IMR-90 (cell line): ENCODE measurements around the gene COX6A2. TPM values are rescaled to one million over a fixed set of nuclear protein-coding genes. Genes with fewer than 3 reads are reported as not detected.

Experiments used
- ATAC-seq: fragments of 200-7000 bp; cut with Tn5 transposase; 2 replicates; pipeline ENCODE4 v1.9.1; 2020; ENCODE audit warnings: low read depth, mild to moderate bottlenecking, moderate library complexity
- BruUV-seq: library from RNA; stranded (reverse); fragments of 400-500 nt; replicated peaks from 2 replicates; lab custom pipeline; 2021; lab: Mats Ljungman, UMichigan
- CTCF ChIA-PET: fragments of 300-600 bp; formaldehyde crosslinking; extraction: SDS; loops from one replicate; lab custom pipeline; 2021; ENCODE audit warnings: antibody characterized with exemption; lab: Yijun Ruan, JAX
- POLR2A ChIA-PET: fragments of 300-600 bp; sonication (Branson Sonifier 250); formaldehyde crosslinking; loops from one replicate; lab custom pipeline; 2022; ENCODE audit warnings: antibody characterized with exemption; ENCODE audit not compliant: unreplicated experiment; lab: Charles Lee
- DNase-seq: peaks from one replicate; pipeline ENCODE4 v3.0.0; 2013
- H2AFZ ChIP-seq: replicated peaks from 2 replicates; pipeline ENCODE3; 2013; ENCODE audit warnings: low read length, mild to moderate bottlenecking; ENCODE audit not compliant: poor library complexity
- H2AK5ac ChIP-seq: 2 replicates; pipeline ENCODE4 v1.6.1; 2013; ENCODE audit warnings: low read depth, low read length, inconsistent platforms
- H2AK9ac ChIP-seq: replicated peaks from 2 replicates; pipeline ENCODE3; 2013; ENCODE audit warnings: mild to moderate bottlenecking, low read depth, low read length, moderate library complexity; ENCODE audit not compliant: poor library complexity
- H2BK120ac ChIP-seq: 2 replicates; pipeline ENCODE4 v1.6.1; 2013; ENCODE audit warnings: low read depth, low read length, inconsistent platforms
- H2BK15ac ChIP-seq: 3 replicates; pipeline ENCODE4 v1.6.1; 2013; ENCODE audit warnings: low read depth, low read length, inconsistent platforms
- H2BK20ac ChIP-seq: 2 replicates; pipeline ENCODE4 v1.6.1; 2013; ENCODE audit warnings: low read depth, mild to moderate bottlenecking, inconsistent platforms, low read length, moderate library complexity
- H2BK5ac ChIP-seq: 2 replicates; pipeline ENCODE4 v1.6.1; 2013; ENCODE audit warnings: mild to moderate bottlenecking, low read depth, low read length, inconsistent platforms; ENCODE audit not compliant: poor library complexity, severe bottlenecking
- H3K14ac ChIP-seq: replicated peaks from 2 replicates; pipeline ENCODE4 v1.6.1; 2013; ENCODE audit warnings: low read depth, low read length, inconsistent platforms
- H3K18ac ChIP-seq: 2 replicates; pipeline ENCODE4 v1.6.1; 2013; ENCODE audit warnings: low read depth, low read length, control low read depth
- H3K23ac ChIP-seq: 2 replicates; pipeline ENCODE4 v1.6.1; 2013; ENCODE audit warnings: low read depth, low read length, inconsistent platforms
- H3K27ac ChIP-seq: 2 replicates; pipeline ENCODE4 v1.5.1; 2013; ENCODE audit warnings: mild to moderate bottlenecking, control low read depth, low read length; ENCODE audit not compliant: insufficient read depth
- H3K27me3 ChIP-seq: 2 replicates; pipeline ENCODE4 v1.6.1; 2013; ENCODE audit warnings: low read length; ENCODE audit not compliant: control insufficient read depth, insufficient read depth
- H3K36me3 ChIP-seq: 2 replicates; pipeline ENCODE4 v1.6.1; 2013; ENCODE audit warnings: low read length, mixed read lengths; ENCODE audit not compliant: control insufficient read depth, insufficient read depth
- H3K4ac ChIP-seq: 2 replicates; pipeline ENCODE4 v1.6.1; 2013; ENCODE audit warnings: low read depth, low read length, inconsistent platforms
- H3K4me1 ChIP-seq: 2 replicates; pipeline ENCODE4 v1.6.1; 2013; ENCODE audit warnings: low read length, mixed read lengths; ENCODE audit not compliant: control insufficient read depth, insufficient read depth
- H3K4me2 ChIP-seq: 2 replicates; pipeline ENCODE4 v1.6.1; 2013; ENCODE audit warnings: low read depth, mild to moderate bottlenecking, control low read depth, low read length, moderate library complexity
- H3K4me3 ChIP-seq: 2 replicates; pipeline ENCODE4 v1.5.1; 2013; ENCODE audit warnings: low read depth, mild to moderate bottlenecking, control low read depth, low read length, moderate library complexity; ENCODE audit not compliant: insufficient read depth
- H3K56ac ChIP-seq: 2 replicates; pipeline ENCODE4 v1.6.1; 2013; ENCODE audit warnings: low read length, inconsistent platforms; ENCODE audit not compliant: insufficient read depth; ENCODE audit errors: extremely low read depth
- H3K79me1 ChIP-seq, 2 experiments: 2 replicates each; pipeline ENCODE4 v1.6.1; 2013; ENCODE audit warnings: low read length in 2 of 2, inconsistent platforms in 1 of 2, low read depth in 1 of 2
- H3K9ac ChIP-seq: 2 replicates; pipeline ENCODE4 v1.6.1; 2013; ENCODE audit warnings: low read depth, low read length, control low read depth
- H3K9me1 ChIP-seq: 2 replicates; pipeline ENCODE4 v1.6.1; 2013; ENCODE audit warnings: low read length, inconsistent platforms; ENCODE audit not compliant: insufficient read depth
- H3K9me3 ChIP-seq: 2 replicates; pipeline ENCODE4 v1.6.1; 2013; ENCODE audit warnings: low read length; ENCODE audit not compliant: control insufficient read depth, insufficient read depth
- H4K20me1 ChIP-seq: 2 replicates; pipeline ENCODE4 v1.6.1; 2013; ENCODE audit warnings: low read length, inconsistent platforms; ENCODE audit not compliant: insufficient read depth
- H4K5ac ChIP-seq: 2 replicates; pipeline ENCODE4 v1.6.1; 2013; ENCODE audit warnings: mild to moderate bottlenecking, low read depth, low read length, control low read depth
- H4K8ac ChIP-seq, 2 experiments: 2 replicates each; pipeline ENCODE4 v1.6.1; 2013; ENCODE audit warnings: low read depth in 2 of 2, low read length in 2 of 2, control low read depth in 1 of 2, inconsistent platforms in 1 of 2
- H4K91ac ChIP-seq: 2 replicates; pipeline ENCODE4 v1.6.1; 2013; ENCODE audit warnings: low read depth, low read length, inconsistent platforms; ENCODE audit not compliant: insufficient read depth
- CEBPB ChIP-seq: IDR thresholded peaks from 2 replicates; pipeline ENCODE4 v1.6.1; 2012; ENCODE audit warnings: low read depth, low read length, improper control_type of control experiment
- FOS ChIP-seq: fragments of 150-350 bp; IDR thresholded peaks from 2 replicates; pipeline ENCODE4 v1.6.1; 2016; ENCODE audit warnings: low read depth, low read length
- MAFK ChIP-seq: IDR thresholded peaks from 2 replicates; pipeline ENCODE4 v1.6.1; 2012; ENCODE audit warnings: low read depth, low read length, improper control_type of control experiment
- NFE2L2 ChIP-seq: fragments of 150-350 bp; IDR thresholded peaks from 2 replicates; pipeline ENCODE4 v1.6.1; 2016; ENCODE audit warnings: low read depth, mild to moderate bottlenecking, low read length
- RCOR1 ChIP-seq: IDR thresholded peaks from 2 replicates; pipeline ENCODE4 v1.6.1; 2012; ENCODE audit warnings: mild to moderate bottlenecking, low read length, improper control_type of control experiment; ENCODE audit not compliant: insufficient replicate concordance
- WGBS, 2 experiments: methylation state at CpG; one replicate each; pipeline versions ENCODE4 v1.1.5 to v1.1.7; 2013; ENCODE audit warnings: missing lambda C conversion rate in 2 of 2; ENCODE audit not compliant: insufficient read length in 1 of 2; ENCODE audit errors: extremely low coverage in 2 of 2; 5-methylcytosine and 5-hydroxymethylcytosine counted together
- dilution Hi-C: fragments of 300-500 bp; cut with HindIII; formaldehyde crosslinking; loops from one replicate; pipeline ENCODE4 v1.14.3; 2018; ENCODE audit warnings: low sequenced_read_pairs; ENCODE audit not compliant: unreplicated experiment
- in situ Hi-C: fragments of 300-500 bp; cut with MboI; formaldehyde crosslinking; loops from 3 replicates; pipeline ENCODE4 v1.14.3; 2019; ENCODE audit warnings: low sequenced_read_pairs, inconsistent platforms, mixed read lengths
- intact Hi-C: fragments of 100-400 bp; cut with micrococcal nuclease; formaldehyde crosslinking; loops from 2 replicates; pipeline ENCODE4 v1.10.0; 2022
- polyA plus RNA-seq, 3 experiments: library from polyadenylated mRNA; depleted of rRNA; stranded (reverse); fragments of >200 nt; gene quantifications; 2 replicates each; pipeline ENCODE4 v1.2.3, GENCODE V29; 2012; ENCODE audit warnings: low replicate concordance in 1 of 3
- total RNA-seq: library from RNA; depleted of rRNA; stranded (reverse); fragments of >200 nt; gene quantifications from 2 replicates; pipeline ENCODE4 v1.2.3, GENCODE V29; 2012

Gene COX6A2
- total and polyA plus RNA-seq, 2 of the 4 experiments (the other 2 are of a cell fraction) = not detected

DNA sequence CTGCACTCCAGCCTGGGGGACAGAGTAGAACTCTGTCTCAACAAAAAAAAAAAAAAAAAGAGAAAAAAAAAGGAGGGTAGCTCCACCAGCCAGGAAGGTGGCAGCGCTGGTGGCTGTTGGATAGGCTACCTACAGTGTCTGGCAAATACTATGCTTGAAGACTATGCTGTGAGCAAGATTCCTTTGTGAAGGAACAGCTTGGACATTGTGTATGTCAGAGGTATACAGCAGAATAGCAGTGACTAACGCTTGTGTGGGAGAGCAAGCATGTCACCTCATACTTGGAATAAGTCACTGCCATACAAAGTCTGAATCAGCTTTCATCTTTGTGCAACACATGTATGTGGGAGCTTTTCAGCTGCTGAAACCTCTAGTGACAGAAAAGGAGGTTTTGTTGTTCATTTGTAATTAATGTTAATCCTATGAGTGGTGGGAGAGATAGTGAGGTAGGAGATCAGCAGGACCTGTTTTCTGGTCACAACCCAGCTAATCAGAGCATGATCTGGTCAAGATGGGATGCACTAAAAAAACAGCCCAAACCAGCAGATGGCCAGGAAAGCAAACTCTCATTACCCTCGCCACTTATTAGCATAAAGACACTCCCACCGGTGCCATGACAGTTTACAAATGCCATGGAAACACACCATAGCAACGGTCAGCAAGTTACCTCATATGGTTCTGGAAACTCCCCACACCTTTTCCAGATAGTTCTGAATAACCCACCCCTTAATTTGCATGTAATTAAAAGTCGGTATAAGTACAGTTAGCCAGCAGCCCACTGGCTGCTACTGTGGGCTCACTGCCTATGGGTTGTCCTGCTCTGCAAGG, 41.8 kb downstream of the COX6A2 start:
- no peak overlapping the region for H2BK120ac ChIP-seq
- no peaks in the 10 kb centered on the region for H3K36me3 ChIP-seq
- no peak overlapping the region for H3K14ac ChIP-seq
- no peak overlapping the region for H2BK5ac ChIP-seq
- no peaks in the 10 kb centered on the region for H3K9me3 ChIP-seq
- H3K18ac ChIP-seq = no peak overlapping the region
- H2AK5ac ChIP-seq = no peak overlapping the region
- ATAC-seq = peak; percentile 53; the same call in 1 of the 2 replicates
- no peak overlapping the region for H2BK15ac ChIP-seq
- H3K4ac ChIP-seq = no peak overlapping the region
- intact Hi-C loops = loop anchor here (10.0 kb wide), 1 partner anchor 58 kb away; the partner anchor contains the start of gene ZNF843
- no peak overlapping the region for H4K91ac ChIP-seq
- TF ChIP-seq RCOR1 (no peak), CEBPB (0 out of 2 replicates have a peak, but pooled peaks have one; percentile 44), FOS (0 out of 2 replicates have a peak, but pooled peaks have one; percentile 10), MAFK (0 out of 2 replicates have a peak, but pooled peaks have one; percentile 2), NFE2L2 (no peak)
- dilution Hi-C loops = no loop called here
- BruUV-seq = no TSS peak
- H3K56ac ChIP-seq = no peak overlapping the region
- CTCF ChIA-PET = interaction anchor here (0.8 kb wide), 1 partner anchor 169 kb away, joined by 3 read pairs; the partner anchor contains the start of gene PYDC1
- no peak overlapping the region for H4K8ac ChIP-seq
- no peak overlapping the region for H3K9ac ChIP-seq
- POLR2A ChIA-PET = interaction anchor here (0.6 to 0.7 kb wide), 2 partner anchors 134 to 202 kb away, joined by 4 to 14 read pairs; no protein-coding TSS in a partner anchor
- no peak overlapping the region for H3K23ac ChIP-seq
- 0% methylated on average over 1 of the region's 6 CpGs; no CpG with 5 or more reads in 1 of the 2 experiments for WGBS, 2 experiments
- no peak overlapping the region for H2AFZ ChIP-seq
- H2AK9ac ChIP-seq = no peak overlapping the region
- no peaks in the 10 kb centered on the region for H3K79me1 ChIP-seq
- no peaks in the 10 kb centered on the region; the same call in 1 of the 2 replicates for H3K4me1 ChIP-seq
- H3K27me3 ChIP-seq = peaks cover 14% of the 10 kb centered on the region
- in situ Hi-C loops = no loop called here
- H3K27ac ChIP-seq = no peak overlapping the region
- H4K20me1 ChIP-seq = no peaks in the 10 kb centered on the region; the same call in 1 of the 2 replicates
- no peaks in the 10 kb centered on the region for H3K9me1 ChIP-seq
- no peak overlapping the region for H4K5ac ChIP-seq
- no peak overlapping the region for H3K4me3 ChIP-seq
- no peak overlapping the region; the same call in 1 of the 2 replicates for H3K4me2 ChIP-seq
- no peak overlapping the region for H2BK20ac ChIP-seq
- DNase-seq = peak; percentile 72
